SW480 (cell line): ENCODE measurements around the gene VCY1B.
"Not testable (repeated sequence)": the region's sequence is repeated elsewhere in the genome, so short reads cannot be mapped to it uniquely, and the experiment has no call there.

Source experiments
- DNase-seq: peaks from one replicate; pipeline ENCODE4 v3.0.0-alpha.2; 2016; ENCODE audit warnings: low spot score

Gene VCY1B

GRCh38 chrY:14055927-14056326, at the start of gene VCY1B:
TSS of gene VCY1B (plus strand) at chrY:14056227. CDS start at chrY:14056290, 63 bp downstream.
- DNase-seq = not testable (repeated sequence)

GRCh38 chrY:14011916-14012315, 44.1 kb upstream of the VCY1B start:
- not testable (repeated sequence) for DNase-seq

GRCh38 chrY:14030395-14030794, 25.6 kb upstream of the VCY1B start:
- DNase-seq = not testable (repeated sequence)

- no peak for DNase-seq
These were observed 29.9 kb downstream of the VCY1B start for GRCh38 chrY:14085877-14086276.
